CD4-positive, alpha-beta T cell treated with Interleukin-10 for 1 hour (primary cell): ENCODE measurements around the gene MED12L.
"Not testable (repeated sequence)": the region's sequence is repeated elsewhere in the genome, so short reads cannot be mapped to it uniquely, and the experiment has no call there.

Experiments used
- DNase-seq: peaks from one replicate; pipeline ENCODE4 v3.0.0-alpha.2; 2020

Gene MED12L

DNA sequence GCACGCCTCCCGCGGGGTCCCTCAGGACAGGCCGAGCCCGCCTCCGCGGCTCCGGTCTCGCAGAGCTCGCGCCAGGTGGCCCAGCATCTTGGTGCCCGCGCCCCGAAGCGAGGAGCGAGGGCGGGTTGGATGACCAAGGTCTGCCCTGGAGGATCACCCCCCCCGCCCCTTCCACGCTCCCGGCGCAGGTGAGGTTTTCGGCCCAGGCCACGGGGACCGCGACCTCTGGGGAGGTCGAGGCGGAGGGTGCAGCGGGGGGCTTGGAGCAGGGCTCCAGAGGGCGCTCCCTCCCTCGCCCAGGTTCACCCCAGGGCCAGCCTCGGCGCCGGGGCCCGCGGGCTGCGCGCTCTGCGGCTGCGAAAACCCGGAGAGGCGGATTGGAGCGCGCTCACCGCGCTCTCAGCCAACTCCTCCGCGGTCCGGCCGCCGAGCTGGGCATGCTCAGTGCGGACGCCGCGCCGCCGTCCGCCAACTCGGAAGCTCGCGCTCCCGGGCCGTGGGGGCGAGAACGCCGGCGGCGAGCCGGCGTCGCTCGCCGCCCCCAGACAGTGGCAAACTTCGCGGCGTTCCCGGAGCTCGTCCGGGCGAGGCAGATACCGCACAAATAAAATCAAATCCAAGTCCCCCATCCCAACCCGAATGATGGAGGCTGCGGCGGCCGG, at the start of gene MED12L:
MED12L (plus strand) TSS at position 438 of the 662 bp plus-strand sequence. CDS start 1,263 bp downstream, outside the sequence.
- DNase-seq: peak; percentile 36

GRCh38 chr3:151037746-151038477, 47.6 kb upstream of the MED12L start:
- no peak for DNase-seq

- DNase-seq: no peak
Measured at GRCh38 chr3:151044706-151045105, 40.8 kb upstream of the MED12L start.

DNA sequence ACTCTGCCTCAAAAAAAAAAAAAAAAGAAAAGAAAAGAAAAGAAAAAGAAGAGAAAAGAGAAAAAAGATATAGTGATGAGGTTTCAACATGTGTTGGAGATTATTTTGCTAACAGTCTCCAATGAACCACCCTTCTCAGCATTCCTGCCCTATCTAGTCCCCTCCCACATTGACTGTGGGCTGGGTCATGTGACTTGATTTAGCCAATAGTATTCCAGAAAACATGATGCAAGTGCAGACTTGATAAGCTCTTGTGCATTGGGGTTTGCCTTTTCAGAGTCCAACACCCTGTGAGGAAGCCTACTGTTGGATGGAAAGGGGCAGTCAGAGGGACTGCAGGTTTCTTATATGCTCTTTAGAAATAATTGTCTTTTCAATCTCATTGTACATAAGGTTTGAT, 37.8 kb upstream of the MED12L start:
- DNase-seq: no peak

GRCh38 chr3:151051533-151051932, 33.9 kb upstream of the MED12L start:
- DNase-seq: no peak

- no peak for DNase-seq
Measured at GRCh38 chr3:151052346-151052745, 33.1 kb upstream of the MED12L start.

DNA sequence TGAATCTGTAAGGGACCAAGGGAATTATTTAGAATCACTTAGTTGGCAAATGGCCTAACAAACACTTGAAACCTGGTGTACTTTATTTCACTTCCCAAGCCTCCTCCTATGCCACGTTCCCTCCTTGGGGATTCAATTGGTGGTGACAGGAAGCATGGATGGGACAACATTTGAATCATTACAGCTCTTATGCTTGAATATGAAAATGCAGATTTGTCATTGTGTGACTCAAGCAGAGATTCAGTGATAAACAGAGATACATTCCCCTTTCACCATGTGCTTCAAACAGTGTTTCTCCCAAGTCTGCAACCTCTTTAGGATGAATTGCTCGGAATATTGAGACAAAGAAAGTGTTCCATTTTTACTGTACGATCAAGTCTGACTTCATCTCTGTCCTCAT, 32.7 kb upstream of the MED12L start:
- no peak for DNase-seq

GRCh38 chr3:151058740-151059139, 26.7 kb upstream of the MED12L start:
- DNase-seq: no peak

GRCh38 chr3:151062611-151063010, 22.9 kb upstream of the MED12L start:
- no peak for DNase-seq

DNA sequence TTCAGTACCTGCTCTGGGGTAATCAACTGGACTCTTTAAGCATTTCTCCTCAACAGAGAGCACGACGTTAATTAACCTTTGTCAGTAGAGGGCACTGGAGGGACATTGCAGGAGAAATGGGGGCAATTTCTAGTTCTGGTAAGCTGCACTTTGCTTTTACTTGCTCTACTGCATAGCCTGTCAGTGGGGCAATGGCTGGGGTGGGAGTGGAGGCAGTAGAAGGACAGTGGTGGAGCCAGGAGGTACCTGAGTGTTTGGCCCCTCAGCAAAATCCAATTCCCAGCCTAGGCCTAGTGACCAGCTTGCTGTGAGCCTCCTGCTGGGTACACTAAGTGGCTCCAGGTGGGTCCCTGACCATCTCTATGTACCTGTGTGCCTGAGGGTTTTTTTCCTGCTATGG, 18.3 kb upstream of the MED12L start:
- DNase-seq: no peak

DNA sequence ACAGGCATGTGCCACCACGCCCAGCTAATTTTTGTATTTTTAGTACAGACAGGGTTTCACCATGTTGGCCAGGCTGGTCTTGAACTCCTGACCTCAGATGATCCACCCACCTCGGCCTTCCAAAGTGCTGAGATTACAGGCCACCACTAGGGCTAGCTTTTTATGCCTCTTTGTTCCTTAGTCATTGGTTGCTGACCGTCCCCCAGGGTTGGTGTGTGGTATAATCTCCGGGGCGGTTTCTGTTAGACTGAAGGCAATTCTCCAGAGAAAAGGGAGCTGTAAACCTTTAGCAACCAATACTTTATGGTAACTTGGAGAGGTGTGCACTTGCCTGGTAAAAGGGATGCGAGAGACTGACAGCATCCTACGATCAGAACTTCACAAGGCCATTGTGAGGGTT, 12.6 kb upstream of the MED12L start:
- DNase-seq: not testable (repeated sequence)

- no peak for DNase-seq
Measured at GRCh38 chr3:151074256-151074655, 11.2 kb upstream of the MED12L start.

DNA sequence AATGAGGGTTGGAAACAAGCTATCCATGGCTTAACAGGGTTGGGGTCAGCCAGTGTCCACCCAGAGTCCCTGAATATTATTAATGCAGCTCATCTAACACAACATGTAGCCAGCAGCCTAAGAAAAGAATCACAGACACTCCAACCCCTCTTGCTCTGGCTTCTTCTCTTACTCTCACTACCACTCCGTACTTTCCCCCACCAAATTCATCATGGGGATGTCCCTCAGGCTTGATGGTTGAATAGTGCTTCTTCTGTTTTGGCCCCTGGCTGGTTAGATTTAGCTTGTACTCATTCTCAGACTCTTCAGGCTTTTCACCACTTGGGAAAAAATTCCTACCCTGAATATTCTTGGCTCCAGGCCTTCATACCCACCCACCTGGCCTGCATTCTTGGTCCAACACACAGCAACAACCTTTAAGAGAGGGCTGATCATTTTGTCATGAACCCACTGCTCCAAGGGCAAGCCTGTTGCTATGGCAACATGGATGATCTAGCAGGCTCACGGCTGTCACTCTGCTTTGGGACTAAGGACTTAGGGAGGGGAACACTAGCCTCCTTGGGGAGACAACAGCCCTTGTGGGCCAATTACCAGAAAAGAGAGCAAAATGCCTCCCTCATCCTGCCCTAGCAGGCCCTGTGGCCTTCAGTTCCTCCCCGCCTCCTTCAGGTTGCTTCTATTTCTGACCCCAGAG, 9.4 kb upstream of the MED12L start:
- DNase-seq: no peak

- no peak for DNase-seq
Measured at GRCh38 chr3:151076626-151077025, 8.8 kb upstream of the MED12L start.

GRCh38 chr3:151081082-151081481, 4.4 kb upstream of the MED12L start:
- DNase-seq: not testable (repeated sequence)

- no peak for DNase-seq
Measured at GRCh38 chr3:151082880-151083838, 2.3 kb upstream of the MED12L start.

DNA sequence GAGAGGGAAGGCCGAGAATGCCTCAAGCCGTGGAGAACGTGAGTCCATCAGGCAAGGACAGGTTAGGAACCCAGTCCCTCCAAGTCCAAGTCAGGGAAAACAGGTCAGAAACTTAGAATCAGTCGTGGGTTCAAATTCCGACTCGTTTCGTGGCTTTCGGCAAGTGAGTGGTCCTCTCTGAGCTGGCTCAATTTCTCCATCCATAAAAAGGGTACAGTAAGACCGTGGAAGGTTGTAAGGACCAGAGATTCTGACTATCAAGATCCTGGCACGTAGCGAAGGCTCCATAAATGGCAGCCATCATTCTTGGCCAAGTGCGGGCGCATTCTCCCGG, 604 bp upstream of the MED12L start:
- DNase-seq: no peak

GRCh38 chr3:151085889-151086483, 522 bp downstream of the MED12L start:
- DNase-seq: no peak

GRCh38 chr3:151086484-151087456, 1.3 kb downstream of the MED12L start:
- peak; percentile 69 for DNase-seq

- no peak for DNase-seq
Measured at GRCh38 chr3:151087648-151088047, 2.2 kb downstream of the MED12L start.

DNA sequence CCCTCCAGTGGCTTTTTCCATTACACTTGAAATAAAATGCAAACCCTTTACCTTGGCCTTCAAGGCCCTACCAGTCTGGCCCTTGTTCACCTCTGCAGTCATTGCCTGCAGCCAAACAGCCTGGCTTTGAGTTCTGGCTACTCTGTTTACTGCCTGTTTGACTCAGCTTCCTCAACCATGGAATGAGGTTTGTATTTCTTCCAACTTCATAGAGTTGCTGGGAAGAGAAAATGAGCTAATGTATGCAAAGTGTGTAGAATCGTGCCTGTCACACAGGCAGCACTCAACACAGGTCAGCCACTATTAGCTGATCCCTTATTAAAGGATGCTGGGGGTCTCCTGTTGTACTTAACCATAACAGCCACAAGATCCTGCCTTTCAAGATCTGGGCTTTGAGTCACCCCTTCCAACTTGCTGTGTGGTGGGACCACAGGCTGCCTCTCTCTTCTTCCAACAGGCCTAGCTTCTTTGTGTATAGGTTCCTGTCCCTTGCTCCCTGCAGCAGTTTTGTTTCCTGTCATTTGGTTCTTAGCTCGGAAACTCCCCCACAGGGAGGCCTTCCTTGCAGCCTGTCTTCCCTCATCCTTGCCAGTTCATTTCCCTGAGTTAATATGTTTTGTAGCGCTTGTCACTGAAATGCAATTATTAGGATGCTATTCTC, 6.4 kb downstream of the MED12L start:
- no peak for DNase-seq
